Thoracic aorta (tissue), 2 donors: ENCODE data around the gene CACNG6. TPM values are rescaled to one million over a fixed set of nuclear protein-coding genes. Genes with fewer than 3 reads are reported as not detected.

ENCODE experiments used
- ATAC-seq: fragments of 150-250 bp; one replicate; pipeline ENCODE4 v1.8.0; 2017; ENCODE audit warnings: low read depth; ENCODE audit not compliant: insufficient number of reproducible peaks, low FRiP score
- DNase-seq: peaks from one replicate; pipeline ENCODE4 v3.0.0-alpha.2; 2020; ENCODE audit warnings: low spot score
- H3K27ac ChIP-seq, 2 donors: fragments of 200-600 bp; sonication (generic); 1 replicate in 1 of 2; 2 replicates in 1 of 2; pipeline ENCODE4 v1.5.1; 2016; ENCODE audit warnings: mild to moderate bottlenecking in 2 of 2, moderate library complexity in 2 of 2
- H3K27me3 ChIP-seq: fragments of 200-600 bp; sonication (generic); replicated peaks from 2 replicates; pipeline ENCODE4 v1.6.0; 2016; ENCODE audit warnings: mild to moderate bottlenecking; ENCODE audit not compliant: insufficient read depth
- H3K36me3 ChIP-seq: fragments of 200-600 bp; sonication (generic); one replicate; pipeline ENCODE4 v1.5.1; 2016
- H3K4me1 ChIP-seq, 2 donors: fragments of 200-600 bp; sonication (generic); 1 replicate in 1 of 2; 2 replicates in 1 of 2; pipeline versions ENCODE4 v1.5.1 to v1.6.0; 2016; ENCODE audit warnings: low read depth in 2 of 2, mild to moderate bottlenecking in 1 of 2; ENCODE audit not compliant: control insufficient read depth in 1 of 2
- H3K4me3 ChIP-seq: fragments of 200-600 bp; sonication (generic); 2 replicates; pipeline ENCODE4 v1.5.1; 2016; ENCODE audit warnings: mild to moderate bottlenecking
- H3K9me3 ChIP-seq: fragments of 200-600 bp; sonication (generic); 2 replicates; pipeline ENCODE4 v1.5.1; 2016
- CTCF ChIP-seq: fragments of 200-600 bp; sonication (generic); IDR thresholded peaks from one replicate; pipeline ENCODE4 v1.5.1; 2019; ENCODE audit warnings: antibody characterized with exemption
- total RNA-seq, 2 donors: library from RNA; depleted of rRNA; stranded (reverse); fragments of >200 nt; gene quantifications; one replicate each; pipeline versions ENCODE4 v1.1.0 to v1.2.3, GENCODE V29; 2016

CACNG6 gene
- total RNA-seq, 2 donors from 2014 or later: not detected

- Histone ChIP-seq H3K4me3 (no peak overlapping the region), H3K4me1 (no peaks in the 10 kb centered on the region), H3K27me3 (no peaks in the 10 kb centered on the region), H3K9me3 (no peaks in the 10 kb centered on the region), H3K36me3 (no peaks in the 10 kb centered on the region), H3K27ac (no peak overlapping the region)
- no peak for ATAC-seq
- no peak for TF ChIP-seq CTCF
- no peak for DNase-seq
These were observed 29.7 kb upstream of the CACNG6 start for GRCh38 chr19:53961523-53962356.

GRCh38 chr19:53962887-53963431 is 28.5 kb upstream of the CACNG6 start, which contains the start of gene CACNG8:
Gene CACNG8 (plus strand): TSS chr19:53962937.
- DNase-seq: no peak
- Histone ChIP-seq H3K27me3 (no peaks in the 10 kb centered on the region), H3K9me3 (no peaks in the 10 kb centered on the region), H3K4me1 (no peaks in the 10 kb centered on the region), H3K4me3 (no peak within 1 kb of the TSS), H3K27ac (no peak within 1 kb of the TSS), H3K36me3 (no peaks in the 10 kb centered on the region)
- ATAC-seq: no peak
- no peak for TF ChIP-seq CTCF

- H3K27ac ChIP-seq: no peak overlapping the region
- H3K4me3 ChIP-seq: no peak overlapping the region
- H3K36me3 ChIP-seq: no peaks in the 10 kb centered on the region
- no peaks in the 10 kb centered on the region for H3K9me3 ChIP-seq
- H3K27me3 ChIP-seq: no peaks in the 10 kb centered on the region
- no peak for ATAC-seq
- H3K4me1 ChIP-seq: no peaks in the 10 kb centered on the region
- TF ChIP-seq CTCF: no peak
- DNase-seq: no peak
These were observed 26.3 kb upstream of the CACNG6 start for GRCh38 chr19:53965091-53965490.

- Histone ChIP-seq H3K4me3 (no peak overlapping the region), H3K9me3 (no peaks in the 10 kb centered on the region), H3K27ac (no peak overlapping the region), H3K27me3 (no peaks in the 10 kb centered on the region), H3K4me1 (no peaks in the 10 kb centered on the region), H3K36me3 (no peaks in the 10 kb centered on the region)
- no peak for TF ChIP-seq CTCF
- ATAC-seq (no peak), DNase-seq (no peak)
These were observed 24.5 kb upstream of the CACNG6 start for GRCh38 chr19:53966931-53967330.

GRCh38 chr19:53969366-53969765 is 22.1 kb upstream of the CACNG6 start:
- DNase-seq (no peak), ATAC-seq (no peak)
- TF ChIP-seq CTCF: no peak

More at GRCh38 chr19:53969366-53969765, 22.1 kb upstream of the CACNG6 start:
- Histone ChIP-seq H3K36me3 (no peaks in the 10 kb centered on the region), H3K4me3 (no peak overlapping the region), H3K4me1 (no peaks in the 10 kb centered on the region), H3K9me3 (no peaks in the 10 kb centered on the region), H3K27ac (no peak overlapping the region), H3K27me3 (no peaks in the 10 kb centered on the region)
